Measurements from ENCODE around the gene METTL1.

The METTL1 gene

GRCh38 chr12:57741413-57741789 is 30.5 kb downstream of the METTL1 start:
- no peak overlapping the region for H2AFZ ChIP-seq (ENCODE audit: low read depth, low read length, severe bottlenecking)
- peak overlapping the region; percentile 49 for H3K27ac ChIP-seq (ENCODE audit: low read depth, low read length)
- no peaks in the 10 kb centered on the region for H3K36me3 ChIP-seq (ENCODE audit: low read length)
- H3K79me2 ChIP-seq (ENCODE audit: insufficient read depth, low read length): peaks cover 12% of the 10 kb centered on the region
- H3K9me3 ChIP-seq (ENCODE audit: insufficient read depth, low read length): no peaks in the 10 kb centered on the region
- no peaks in the 10 kb centered on the region for H3K27me3 ChIP-seq (ENCODE audit: low read length)
- peak overlapping the region; percentile 91 for H3K4me2 ChIP-seq (ENCODE audit: low read depth, low read length, poor library complexity, severe bottlenecking)
- H4K20me1 ChIP-seq (ENCODE audit: low read depth, low read length): no peaks in the 10 kb centered on the region
- H3K9ac ChIP-seq (ENCODE audit: low read length): peak overlapping the region; percentile 68
- TF ChIP-seq CTCF (IDR thresholded peaks at IDR 0.05; ENCODE audit: insufficient read depth, low read length, poor library complexity, severe bottlenecking) (no peak), EZH2phosphoT487 (conservative IDR thresholded peaks at IDR 0.05; ENCODE audit: low read length) (no peak)
- peak overlapping the region; percentile 68 for H3K4me3 ChIP-seq (ENCODE audit: insufficient read depth, low read length, poor library complexity, severe bottlenecking)
- peaks cover 15% of the 10 kb centered on the region for H3F3A ChIP-seq (ENCODE audit: insufficient read depth)
- no peaks in the 10 kb centered on the region for H3K9me2 ChIP-seq (replicated peaks; ENCODE audit: insufficient read depth, low read length)

- Histone ChIP-seq H3K27me3 (ENCODE audit: low read length) (no peaks in the 10 kb centered on the region), H3F3A (ENCODE audit: insufficient read depth) (peaks cover 10% of the 10 kb centered on the region; the same call in 1 of the 2 replicates), H3K27ac (ENCODE audit: low read depth, low read length) (no peak overlapping the region)
Measured at GRCh38 chr12:57740656-57741412, 31.1 kb downstream of the METTL1 start.

GRCh38 chr12:57739914-57740538 is 31.9 kb downstream of the METTL1 start:
- Histone ChIP-seq H3K27me3 (ENCODE audit: low read length) (no peaks in the 10 kb centered on the region), H3K4me3 (ENCODE audit: insufficient read depth, low read length, poor library complexity, severe bottlenecking) (no peak overlapping the region), H3K9me2 (replicated peaks; ENCODE audit: insufficient read depth, low read length) (no peaks in the 10 kb centered on the region), H3F3A (ENCODE audit: insufficient read depth) (peaks cover 5% of the 10 kb centered on the region; the same call in 1 of the 2 replicates), H3K9ac (ENCODE audit: low read length) (no peak overlapping the region), H4K20me1 (ENCODE audit: low read depth, low read length) (no peaks in the 10 kb centered on the region), H3K36me3 (ENCODE audit: low read length) (no peaks in the 10 kb centered on the region), H2AFZ (ENCODE audit: low read depth, low read length, severe bottlenecking) (no peak overlapping the region), H3K79me2 (ENCODE audit: insufficient read depth, low read length) (peaks cover 12% of the 10 kb centered on the region), H3K9me3 (ENCODE audit: insufficient read depth, low read length) (no peaks in the 10 kb centered on the region), H3K27ac (ENCODE audit: low read depth, low read length) (no peak overlapping the region), H3K4me2 (ENCODE audit: low read depth, low read length, poor library complexity, severe bottlenecking) (peak overlapping the region; percentile 91)
- no peak for TF ChIP-seq CTCF (IDR thresholded peaks at IDR 0.05; ENCODE audit: insufficient read depth, low read length, poor library complexity, severe bottlenecking)
- TF ChIP-seq EZH2phosphoT487 (conservative IDR thresholded peaks at IDR 0.05; ENCODE audit: low read length): no peak

More at GRCh38 chr12:57740656-57741412, 31.1 kb downstream of the METTL1 start:
- TF ChIP-seq EZH2phosphoT487 (conservative IDR thresholded peaks at IDR 0.05; ENCODE audit: low read length) (no peak), CTCF (IDR thresholded peaks at IDR 0.05; ENCODE audit: insufficient read depth, low read length, poor library complexity, severe bottlenecking) (no peak)
- no peak overlapping the region for H2AFZ ChIP-seq (ENCODE audit: low read depth, low read length, severe bottlenecking)
- H3K4me3 ChIP-seq (ENCODE audit: insufficient read depth, low read length, poor library complexity, severe bottlenecking): peak overlapping the region; percentile 68
- H3K4me2 ChIP-seq (ENCODE audit: low read depth, low read length, poor library complexity, severe bottlenecking): peak overlapping the region; percentile 91
- no peaks in the 10 kb centered on the region for H3K9me2 ChIP-seq (replicated peaks; ENCODE audit: insufficient read depth, low read length)
- H3K79me2 ChIP-seq (ENCODE audit: insufficient read depth, low read length): peaks cover 12% of the 10 kb centered on the region
- H4K20me1 ChIP-seq (ENCODE audit: low read depth, low read length): no peaks in the 10 kb centered on the region
- no peaks in the 10 kb centered on the region for H3K9me3 ChIP-seq (ENCODE audit: insufficient read depth, low read length)
- H3K36me3 ChIP-seq (ENCODE audit: low read length): no peaks in the 10 kb centered on the region
- H3K9ac ChIP-seq (ENCODE audit: low read length): peak overlapping the region; percentile 68

Measured in SU-DHL-6 (cell line).